Heart left ventricle (tissue), 13 donors: ENCODE data around the gene GALNT10.

Experiments
- CTCF ChIP-seq, 12 donors: fragments of 200-600 bp; sonication (generic) in 4 of 12; IDR thresholded peaks; one replicate each; pipeline versions ENCODE4 v1.5.0 to v1.8.0; 2018 to 2022; ENCODE audit warnings: antibody characterized with exemption in 12 of 12, mild to moderate bottlenecking in 5 of 12
- POLR2A ChIP-seq, 2 donors: fragments of 450-650 bp; IDR thresholded peaks; one replicate each; pipeline ENCODE4 v1.6.1; 2017; ENCODE audit warnings: antibody characterized with exemption in 2 of 2, mild to moderate bottlenecking in 2 of 2, moderate library complexity in 2 of 2
- donor health status: ischemic (EF 13 %, LVEDD 7.1; RV severe dilation, severe dysfunction).
- donor health status: DM: no; HTN: yes; CAD: no.
- donor health status: DM: no; HTN: no; CAD: no.
- donor health status: ischemic (EF 25% LVEDD 6.9; RV normal size, moderate dysfunction).
- donor health status: ischemic (EF 25% LVEDD 5.7; RV mildly dilated, moderate dysfunction).
- donor health status: ischemic (EF 35%, LVEDD 5.7; RV mildly dilated, moderate dysfunction).
- donor health status: nonischemic (EF 11% LVEDD 7.7; RV severe dilation, severe dysfunction).
- donor health status: DM: yes; HTN: yes; CAD: no.
- donor health status: PGD.
- donor health status: ischemic (EF 29% LVEDD 5.4; RV normal size, mild dysfunction).
- donor health status: nonischemic (EF 23%, LVEDD 6.1; RV moderate dilation, normal function).

- no peak for TF ChIP-seq CTCF (IDR thresholded peaks at IDR 0.05)
- TF ChIP-seq POLR2A (IDR thresholded peaks at IDR 0.05): no peak
Observed at GRCh38 chr5:154429341-154429740, 238.8 kb downstream of the GALNT10 start.
